HG03280 (cell line): ENCODE data around the gene PARVB.

ENCODE experiments used
- ATAC-seq: cut with Tn5 transposase; IDR thresholded peaks from one replicate; pipeline ENCODE4 v1.9.1; 2021; ENCODE audit warnings: mild to moderate bottlenecking, moderate library complexity; ENCODE audit not compliant: unreplicated experiment

PARVB gene

DNA sequence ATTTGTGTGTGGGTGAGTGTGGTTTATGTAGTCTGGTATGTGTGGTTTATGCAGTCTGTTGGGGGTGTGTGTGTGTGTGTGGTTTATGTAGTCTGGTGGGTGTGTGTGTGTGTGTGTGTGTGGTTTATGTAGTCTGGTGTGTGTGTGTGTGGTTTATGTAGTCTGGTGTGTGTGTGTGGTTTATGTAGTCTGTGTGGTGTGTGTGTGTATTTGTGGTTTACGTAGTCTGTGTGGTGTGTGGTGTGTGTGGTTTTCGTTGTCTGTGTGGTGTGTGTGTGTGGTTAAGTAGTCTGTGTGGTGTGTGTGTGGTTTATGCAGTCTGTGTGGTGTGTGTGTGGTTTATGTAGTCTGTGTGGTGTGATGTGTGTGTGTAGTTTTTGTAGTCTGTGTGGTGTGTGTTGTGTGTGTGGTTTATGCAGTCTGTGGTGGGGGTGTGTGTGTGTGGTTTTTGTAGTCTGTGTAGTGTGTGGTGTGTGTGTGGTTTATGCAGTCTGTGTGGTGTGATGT, 130.4 kb downstream of the PARVB start:
- ATAC-seq = no peak

DNA sequence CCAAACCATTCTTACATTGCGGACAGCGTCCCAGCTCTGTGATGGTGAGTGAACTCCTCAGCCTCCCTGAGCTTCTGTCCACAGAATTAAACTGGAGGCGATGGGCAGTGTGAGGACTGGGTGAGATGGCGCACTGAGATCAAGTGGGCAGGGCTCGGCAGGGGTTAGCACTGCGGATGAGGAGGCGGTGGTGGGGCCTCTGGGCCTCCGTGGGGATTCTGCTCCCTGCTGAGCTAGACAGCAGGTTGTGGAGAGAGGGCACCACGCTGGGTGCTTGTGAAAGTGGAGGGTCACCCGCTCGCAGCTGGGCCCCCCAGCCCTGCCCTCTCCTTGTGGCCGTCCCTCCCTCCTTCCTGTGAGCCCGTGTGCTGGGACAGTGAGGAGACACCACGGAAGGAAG, 131.0 kb downstream of the PARVB start:
- no peak for ATAC-seq

DNA sequence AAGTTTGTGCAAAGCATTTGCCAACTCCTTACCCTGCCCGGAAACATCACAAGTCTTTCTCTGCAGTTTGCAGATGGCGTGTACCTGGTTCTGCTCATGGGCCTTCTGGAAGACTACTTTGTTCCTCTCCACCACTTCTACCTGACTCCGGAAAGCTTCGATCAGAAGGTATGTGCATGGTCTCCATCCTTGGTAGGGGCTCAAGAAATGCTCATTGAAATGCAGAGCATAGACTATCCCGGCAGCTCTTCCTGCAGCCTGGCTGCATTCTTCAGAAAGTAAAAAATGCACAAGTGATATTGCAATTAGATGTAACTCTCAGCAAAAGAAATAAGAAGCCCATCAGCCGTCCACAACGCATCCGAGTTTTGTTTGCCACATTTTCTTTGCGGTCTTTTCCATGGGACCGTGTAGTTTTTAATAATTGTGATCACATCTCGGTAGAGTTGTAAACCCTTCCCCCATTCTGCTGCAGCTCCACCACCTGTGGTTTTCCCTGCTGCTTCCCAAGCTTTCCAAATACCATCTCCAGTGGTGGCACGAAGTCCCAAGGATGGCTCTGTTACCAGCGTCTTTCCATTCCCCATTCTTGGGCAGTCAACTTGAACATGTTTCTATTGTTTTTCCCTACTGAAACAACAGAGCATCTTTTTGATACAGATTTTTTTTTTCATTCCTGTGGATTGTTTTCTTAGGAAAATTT, 134.0 kb downstream of the PARVB start:
- no peak for ATAC-seq

DNA sequence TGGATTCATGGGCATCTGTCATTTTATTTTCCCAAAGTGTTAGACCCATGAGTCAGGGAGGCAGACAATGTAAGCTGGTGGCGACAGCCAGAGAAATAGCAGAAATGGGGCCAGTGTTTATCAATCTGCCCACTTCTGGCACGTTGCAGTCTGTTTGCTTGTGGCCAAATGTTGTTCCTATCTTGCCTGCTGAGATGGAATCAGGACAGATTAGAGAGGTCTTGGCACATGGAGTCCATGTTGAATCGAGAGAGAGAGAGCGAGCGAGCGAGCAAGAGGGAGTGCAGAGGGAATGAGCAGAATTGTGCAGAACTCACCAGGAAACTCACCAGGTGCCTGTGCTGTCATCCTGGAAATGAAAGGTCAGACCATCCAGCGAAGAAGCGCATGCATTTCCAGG, 134.7 kb downstream of the PARVB start:
- no peak for ATAC-seq

DNA sequence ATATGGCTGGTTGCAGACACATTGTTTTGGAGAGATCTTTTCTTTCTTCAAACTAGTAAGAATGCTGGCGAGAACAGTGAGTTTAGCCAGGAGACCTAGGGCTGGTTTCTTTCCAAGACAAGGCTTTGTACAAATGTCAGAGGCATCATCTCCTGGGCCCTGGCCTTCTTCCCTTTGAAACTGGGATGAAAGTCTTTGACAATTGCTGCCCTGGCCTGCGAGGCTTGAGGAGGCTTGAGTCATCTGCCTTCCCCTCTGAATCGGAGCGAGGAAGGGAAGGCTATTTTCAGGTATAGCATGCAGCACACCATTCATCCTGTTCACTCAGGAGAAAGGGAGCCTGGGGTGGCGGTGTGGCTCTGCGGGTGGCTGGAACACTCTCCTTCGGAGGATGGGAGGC, 135.1 kb downstream of the PARVB start:
- no peak for ATAC-seq

DNA sequence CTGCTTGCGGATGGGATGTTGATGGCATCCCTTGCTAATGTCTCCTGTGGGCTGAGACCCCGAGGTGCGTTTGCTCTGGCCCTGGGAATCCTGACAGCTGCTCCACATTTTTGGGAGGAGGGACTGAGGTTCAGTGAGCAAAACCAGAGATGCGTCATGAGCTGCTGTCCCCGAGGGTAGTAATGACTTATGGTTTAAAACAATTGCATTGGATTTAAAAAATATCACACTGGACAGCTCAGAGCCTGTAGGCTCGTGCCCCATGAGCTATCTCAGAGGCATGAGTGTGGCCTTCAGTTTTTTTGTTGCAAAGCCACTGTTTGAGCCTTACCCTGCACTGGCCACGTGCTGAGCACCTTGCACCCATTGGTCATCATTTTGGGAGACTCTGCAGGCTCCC, 135.7 kb downstream of the PARVB start:
- no peak for ATAC-seq

DNA sequence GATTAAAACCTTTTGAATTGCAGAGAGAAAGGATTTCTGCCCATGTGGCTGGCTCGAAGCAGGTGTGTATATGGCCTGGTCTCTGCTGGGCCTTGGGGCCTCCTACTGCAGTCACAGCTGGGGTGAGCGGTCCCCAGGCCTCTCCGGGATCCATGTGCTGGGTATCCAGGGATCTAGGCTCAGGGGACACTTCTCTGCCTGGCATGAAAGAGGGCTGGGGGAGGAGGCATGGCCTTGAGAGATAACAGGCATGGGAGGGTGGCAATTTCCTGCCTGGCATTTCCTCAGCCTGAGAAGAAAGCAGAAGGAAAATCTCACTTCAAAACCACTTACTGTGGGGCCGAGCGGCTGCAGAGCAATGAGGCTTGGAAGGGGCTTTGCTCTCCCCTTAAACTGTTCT, 136.3 kb downstream of the PARVB start:
- ATAC-seq = no peak

DNA sequence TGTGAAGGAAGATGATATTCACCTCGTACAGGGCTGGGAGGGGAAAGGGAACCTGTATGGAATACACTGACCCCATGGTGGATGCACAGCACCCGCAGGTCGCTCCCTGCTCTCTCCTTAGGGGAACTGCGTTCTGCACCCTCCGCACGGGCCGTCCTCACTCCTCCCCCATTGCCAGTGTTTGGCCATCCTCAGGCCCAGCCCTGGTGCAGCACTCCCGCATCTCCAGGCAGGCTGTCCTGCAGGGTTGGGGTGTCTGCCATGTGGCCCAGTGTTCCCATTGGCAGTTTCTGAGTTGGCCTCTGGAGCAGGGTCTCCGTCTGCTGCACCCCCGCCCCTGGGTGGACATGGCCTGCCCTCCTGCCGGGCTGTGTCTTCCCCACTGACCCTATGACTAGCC, 137.6 kb downstream of the PARVB start:
- ATAC-seq = no peak

DNA sequence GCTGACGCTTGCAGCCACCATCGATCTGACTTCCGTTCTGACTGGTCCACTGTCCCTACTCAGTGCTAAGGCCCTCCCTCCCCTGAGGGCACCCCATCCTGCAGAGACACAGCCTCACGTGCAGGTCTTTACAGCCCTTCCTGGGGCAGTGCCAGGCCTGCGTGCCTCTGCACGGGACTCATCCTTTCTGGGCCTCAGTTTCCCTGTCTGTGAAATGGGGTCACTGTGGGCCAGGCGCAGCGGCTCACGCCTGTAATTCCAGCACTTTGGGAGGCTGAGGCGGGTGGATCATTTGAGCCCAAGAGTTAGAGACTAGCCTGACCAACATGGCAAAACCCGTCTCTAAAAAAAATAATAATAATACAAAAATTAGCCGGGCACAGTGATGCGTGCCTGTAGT, 138.9 kb downstream of the PARVB start:
- no peak for ATAC-seq

DNA sequence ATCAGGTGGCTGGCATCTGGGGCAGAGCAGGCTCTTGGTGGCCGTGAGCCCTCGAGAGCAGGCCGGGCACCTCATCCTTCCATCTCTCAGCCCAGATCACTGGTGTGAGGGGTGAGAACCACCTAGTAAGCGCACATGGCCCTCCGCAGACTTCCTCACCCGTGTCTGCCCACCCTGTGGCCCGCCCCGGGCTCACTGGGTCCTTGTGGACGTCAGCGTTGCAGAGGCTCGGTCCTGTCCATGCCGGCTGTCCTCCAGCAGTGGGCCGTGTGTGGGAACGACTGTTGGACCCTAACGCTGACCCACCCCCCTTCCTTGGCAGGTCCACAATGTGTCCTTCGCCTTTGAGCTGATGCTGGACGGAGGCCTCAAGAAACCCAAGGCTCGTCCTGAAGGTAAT, 139.4 kb downstream of the PARVB start:
- ATAC-seq = no peak

DNA sequence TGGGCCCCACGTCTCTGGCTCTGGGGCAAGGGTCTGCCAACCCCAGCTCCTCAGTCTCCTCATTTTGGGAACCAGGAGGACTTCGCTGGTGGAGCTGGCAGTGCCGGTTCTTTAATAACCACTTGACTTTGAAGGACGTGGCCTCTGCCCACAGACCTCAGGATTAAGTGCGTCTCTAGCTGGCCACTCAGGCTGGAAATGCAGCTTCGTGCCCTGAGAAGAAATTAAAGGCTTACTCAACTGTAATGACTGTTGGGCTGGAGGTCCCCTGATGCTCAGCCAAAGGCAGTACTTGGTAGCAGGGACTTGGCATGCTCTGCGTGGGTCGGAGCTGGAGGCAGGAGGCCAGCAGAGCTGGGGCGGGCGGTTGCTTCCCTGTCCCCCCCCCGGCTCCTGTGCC, 139.9 kb downstream of the PARVB start:
- ATAC-seq = no peak

DNA sequence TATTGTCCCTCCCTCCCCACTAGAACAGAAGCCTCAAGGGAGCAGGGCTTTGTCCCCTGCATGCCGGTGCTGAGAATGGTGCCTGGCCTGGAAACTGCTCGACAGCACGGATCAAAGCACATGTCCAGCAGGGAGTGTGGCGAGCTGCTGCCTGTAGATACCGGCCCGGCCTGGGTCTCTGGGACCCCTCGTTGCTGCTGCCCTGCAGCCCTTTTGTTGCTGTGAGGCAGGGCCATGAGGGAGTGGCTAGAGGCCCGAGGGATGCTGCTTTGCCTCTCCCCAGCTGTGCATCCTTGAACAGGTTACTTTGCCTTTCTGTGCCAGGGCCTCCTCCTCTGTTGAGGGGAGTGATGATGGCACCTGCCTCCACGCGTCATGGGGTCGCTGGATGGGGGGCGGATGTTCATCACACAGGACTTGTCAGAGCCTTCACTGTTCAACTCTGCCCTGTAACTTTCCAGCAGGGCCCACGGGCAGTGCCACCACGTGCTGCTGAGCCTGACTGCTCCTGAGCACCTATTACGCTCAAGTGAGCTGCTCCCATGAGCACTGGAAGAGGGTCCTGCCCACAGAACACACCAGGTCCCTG, 141.3 kb downstream of the PARVB start:
- no peak for ATAC-seq

DNA sequence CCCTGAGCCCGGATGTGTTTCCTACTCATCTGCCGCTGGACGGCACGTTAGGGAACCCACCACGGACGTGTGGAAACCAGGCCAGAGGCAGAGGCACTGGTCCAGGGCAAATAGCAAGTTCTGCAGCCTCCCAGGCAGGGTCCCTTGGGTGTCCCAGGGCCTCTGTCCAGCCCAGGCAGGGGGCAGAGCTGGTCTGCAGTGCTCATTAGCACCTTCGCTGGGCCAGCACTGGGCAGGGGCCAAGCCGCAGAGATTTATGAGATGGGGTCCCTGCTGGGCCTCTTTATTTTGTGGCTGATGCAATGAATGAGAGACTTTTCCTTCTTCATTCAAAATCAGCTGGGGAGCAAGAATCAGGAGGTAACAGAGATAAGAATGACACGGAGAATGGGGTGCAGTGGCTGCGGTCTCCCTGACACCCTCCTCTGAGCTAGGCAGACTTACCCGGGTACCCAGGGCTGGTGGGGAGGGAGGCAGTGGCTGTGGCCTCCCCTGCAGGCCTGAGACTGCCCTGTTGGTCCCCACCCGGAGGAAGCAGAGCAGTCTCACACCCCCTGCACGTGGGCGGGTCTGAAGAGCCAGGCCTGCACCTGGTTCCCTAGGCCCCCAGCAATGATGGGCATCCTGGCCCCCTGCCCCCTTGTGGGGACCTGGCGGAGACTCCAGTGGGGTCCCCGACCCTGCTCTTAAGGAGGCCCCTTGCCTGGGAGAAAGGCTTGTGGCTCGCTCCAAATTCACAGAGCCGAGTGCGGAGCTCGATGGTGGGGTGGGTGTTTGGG, 142.6 kb downstream of the PARVB start:
- ATAC-seq = no peak

DNA sequence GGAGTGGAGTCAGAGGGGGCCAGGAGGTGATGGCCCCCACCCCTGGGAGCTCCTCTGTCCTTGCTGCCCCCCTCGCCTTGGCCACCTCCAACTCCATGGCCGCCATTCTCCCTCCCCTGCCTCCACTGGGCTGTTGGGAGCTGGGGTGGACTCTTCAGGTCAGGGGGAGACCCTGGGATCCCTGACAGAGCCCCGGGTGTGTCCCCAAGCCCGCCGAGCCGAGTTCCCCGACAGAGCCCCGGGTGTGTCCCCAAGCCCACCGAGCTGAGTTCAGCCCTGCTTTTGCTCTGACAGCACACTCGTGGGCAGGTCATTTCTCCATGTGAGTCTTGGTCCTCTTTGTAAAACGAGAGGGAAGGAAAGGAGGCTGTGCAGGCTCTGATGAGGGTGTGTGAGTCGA, 143.4 kb downstream of the PARVB start:
- ATAC-seq = no peak

DNA sequence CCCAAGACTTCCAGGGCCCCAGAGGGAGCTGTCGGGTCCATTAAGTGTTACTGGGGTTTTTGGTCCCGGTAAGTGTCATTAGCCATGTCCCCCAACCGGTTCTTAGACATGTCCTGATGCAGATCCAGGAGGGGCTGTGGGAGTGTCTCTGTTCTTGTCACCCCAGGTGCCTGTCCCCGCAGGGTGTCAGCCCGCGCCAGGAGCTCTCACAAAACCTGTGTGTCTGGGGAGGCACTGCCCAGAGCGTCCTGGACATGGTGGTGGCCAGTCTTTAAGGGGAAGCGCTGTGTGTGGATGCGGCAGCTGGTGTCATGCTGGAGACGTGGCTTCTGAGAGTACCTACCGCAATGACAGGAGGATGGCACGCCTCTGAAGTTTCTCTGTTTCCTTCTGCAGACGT, 144.1 kb downstream of the PARVB start:
- ATAC-seq = no peak

DNA sequence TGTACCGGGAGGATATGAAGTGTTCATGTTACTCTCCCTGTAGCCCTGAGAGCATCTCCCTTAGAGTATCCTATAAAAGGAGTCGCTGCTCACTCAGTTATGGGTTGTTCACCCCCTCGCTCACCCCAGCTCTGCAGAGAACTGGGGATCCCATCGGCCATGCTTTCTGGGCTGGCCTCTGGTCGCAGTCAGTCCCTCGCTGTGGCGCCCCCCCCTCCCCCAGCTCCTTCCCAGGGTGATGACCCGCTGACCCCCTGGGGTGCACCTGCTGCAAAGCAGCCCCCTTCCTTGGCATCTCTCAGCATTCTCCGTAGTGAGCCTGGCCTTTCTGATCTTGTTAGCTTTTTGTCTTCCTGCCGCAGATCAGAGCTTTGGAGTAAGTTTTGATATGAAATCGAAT, 146.4 kb downstream of the PARVB start:
- no peak for ATAC-seq

DNA sequence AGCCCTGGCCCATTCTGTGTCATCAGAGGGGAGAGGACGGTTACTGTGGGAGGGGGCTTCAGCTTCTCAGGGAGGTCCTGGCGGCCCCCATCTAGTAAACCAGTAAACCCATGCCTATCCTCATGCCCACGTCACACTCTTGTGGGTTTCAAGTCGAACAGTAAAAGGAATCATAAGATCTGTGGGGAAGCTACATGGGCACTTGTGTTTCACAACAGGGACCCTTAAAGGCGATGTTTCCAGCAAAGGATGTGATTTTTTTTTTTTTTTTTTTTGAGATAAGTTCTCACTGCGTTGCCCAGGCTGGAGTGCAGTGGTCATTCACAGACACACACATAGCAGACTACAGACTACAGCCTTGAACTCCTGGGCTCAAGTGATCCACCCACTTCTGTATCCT, 147.5 kb downstream of the PARVB start:
- no peak for ATAC-seq

DNA sequence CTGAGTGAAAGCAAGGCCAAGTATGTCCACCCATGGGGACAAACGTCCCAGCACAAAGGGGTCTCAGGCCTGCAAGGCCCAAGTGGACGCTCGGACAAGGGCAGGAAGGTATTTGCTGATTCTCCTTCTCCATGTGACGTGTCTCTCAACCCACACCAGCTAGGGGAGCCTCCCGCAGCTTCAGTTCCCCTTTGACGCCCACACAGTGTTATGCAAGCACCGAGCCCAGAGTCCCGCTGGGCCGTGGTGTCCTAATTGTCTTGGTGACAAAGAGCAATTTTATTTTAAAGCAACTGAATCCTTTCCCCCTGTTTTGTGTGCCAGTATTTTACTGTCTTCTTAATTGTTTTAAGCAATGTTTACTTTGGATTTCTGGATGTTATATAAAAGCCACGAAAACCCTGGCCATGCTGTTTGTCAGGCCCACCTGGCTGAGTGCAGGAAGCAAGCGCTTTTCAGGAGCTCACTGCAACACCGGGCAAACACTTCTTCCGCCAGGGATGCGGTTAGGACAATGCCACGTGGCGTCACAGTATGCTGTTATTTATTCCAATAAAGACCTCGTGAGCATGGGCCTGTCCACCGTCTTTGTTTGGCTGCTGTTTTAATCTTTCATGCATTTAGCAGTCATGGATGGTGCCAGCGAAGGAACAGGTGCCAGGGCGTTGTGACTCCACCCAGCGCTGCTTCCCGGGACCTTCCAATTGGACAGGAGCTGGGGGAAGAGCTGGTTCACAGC, 148.4 kb downstream of the PARVB start:
- no peak for ATAC-seq

DNA sequence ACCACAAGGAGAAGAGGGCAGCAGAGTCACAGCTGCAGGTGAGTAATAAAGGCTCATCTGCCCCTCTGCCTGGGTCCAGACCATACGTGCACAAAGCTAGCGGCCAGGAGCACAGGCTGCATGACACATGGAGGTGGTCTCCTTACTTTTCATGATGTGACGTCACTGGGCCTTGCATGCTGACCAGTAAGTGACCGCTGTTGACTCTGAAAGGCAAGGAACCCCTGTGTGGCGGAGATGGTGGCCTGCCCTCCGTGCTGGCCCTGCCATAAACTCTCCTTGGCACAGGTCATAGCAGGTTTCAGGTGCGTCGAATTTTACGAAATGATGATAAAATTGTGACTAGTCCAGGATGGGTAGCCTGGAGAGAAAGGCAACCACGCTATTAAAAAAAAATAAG, 149.1 kb downstream of the PARVB start:
- ATAC-seq = no peak

DNA sequence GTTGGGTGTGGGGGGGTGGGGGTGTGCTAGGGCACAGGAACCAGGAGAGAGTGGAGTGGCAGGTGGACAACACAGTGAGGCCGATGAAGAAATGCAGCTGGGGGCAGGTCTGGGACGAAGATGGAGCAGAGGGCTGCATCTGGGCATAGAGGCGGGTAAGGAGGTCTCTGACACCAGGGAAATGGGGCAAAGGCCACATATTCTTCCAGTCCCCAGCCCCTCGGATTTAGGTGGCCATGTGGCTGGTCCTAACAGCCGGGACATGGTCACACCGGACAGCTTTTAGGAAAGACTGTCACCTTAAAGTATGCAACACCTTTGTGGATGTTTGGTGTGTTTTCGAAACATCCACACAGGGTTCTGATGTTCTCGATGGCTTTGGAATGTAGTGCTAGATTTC, 151.6 kb downstream of the PARVB start:
- no peak for ATAC-seq

DNA sequence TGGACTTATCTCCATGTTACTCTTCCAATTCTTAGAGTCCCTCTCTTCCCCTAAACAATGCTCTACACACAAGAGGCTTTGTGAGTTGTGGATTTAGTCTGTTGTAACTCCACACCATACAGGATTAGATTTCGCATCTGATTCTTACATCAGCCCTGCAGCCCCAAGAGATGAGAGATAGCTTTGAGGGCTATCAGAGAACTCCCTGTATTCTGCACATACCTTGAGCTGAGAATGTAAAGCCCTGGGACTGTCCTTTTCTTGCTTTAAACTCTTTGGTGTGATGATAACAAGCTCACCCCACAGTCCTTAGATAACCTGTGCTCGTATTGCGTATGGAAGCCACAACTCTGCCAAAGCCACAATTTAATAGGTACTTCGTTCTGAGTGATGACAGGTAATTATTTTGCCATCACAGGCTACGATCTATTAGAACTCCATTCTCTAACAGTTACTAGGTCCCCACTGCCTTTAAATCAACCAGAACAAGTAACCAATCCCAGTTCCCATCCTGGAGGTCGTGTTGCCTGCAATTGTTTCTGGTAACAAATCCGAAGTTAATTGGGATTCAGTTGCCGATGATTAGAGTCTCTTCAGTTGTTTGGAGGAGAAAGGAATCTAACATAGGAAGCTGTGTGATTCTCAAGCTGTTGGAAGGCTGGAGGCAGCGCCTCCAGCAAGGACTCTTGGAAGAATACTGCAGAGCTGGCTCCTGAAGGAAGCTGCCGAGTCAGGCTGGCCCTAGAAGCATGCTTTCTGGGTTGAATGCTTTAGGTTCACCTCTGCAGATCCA, 155.3 kb downstream of the PARVB start:
- ATAC-seq = no peak
